AG04449 (cell line): ENCODE measurements around the gene KDR.

Experiments used
- CTCF ChIA-PET: fragments of 350-600 bp; formaldehyde crosslinking; extraction: SDS; loops from one replicate; lab custom pipeline; 2021; ENCODE audit warnings: antibody characterized with exemption; lab: Yijun Ruan, JAX
- POLR2A ChIA-PET: fragments of 400-600, 350-600 bp; formaldehyde crosslinking; extraction: SDS; loops from one replicate; lab custom pipeline; 2020; ENCODE audit warnings: antibody characterized with exemption, inconsistent platforms; lab: Yijun Ruan, JAX
- DNase-seq: peaks from one replicate; pipeline ENCODE4 v3.0.0-alpha.2; 2010; ENCODE audit warnings: low read depth, low spot score
- H3K4me3 ChIP-seq: 2 replicates; pipeline ENCODE4 v1.5.1; 2011; ENCODE audit warnings: low read depth, mild to moderate bottlenecking, control low read depth, low read length
- TF ChIP-seq, protein P1 (sequence below): IDR thresholded peaks from one replicate; pipeline ENCODE4 v1.5.1; 2011; ENCODE audit warnings: mild to moderate bottlenecking, moderate library complexity, low read length, control low read depth, inconsistent platforms; ENCODE audit not compliant: insufficient read depth; ENCODE audit errors: missing control alignments

The KDR gene

DNA sequence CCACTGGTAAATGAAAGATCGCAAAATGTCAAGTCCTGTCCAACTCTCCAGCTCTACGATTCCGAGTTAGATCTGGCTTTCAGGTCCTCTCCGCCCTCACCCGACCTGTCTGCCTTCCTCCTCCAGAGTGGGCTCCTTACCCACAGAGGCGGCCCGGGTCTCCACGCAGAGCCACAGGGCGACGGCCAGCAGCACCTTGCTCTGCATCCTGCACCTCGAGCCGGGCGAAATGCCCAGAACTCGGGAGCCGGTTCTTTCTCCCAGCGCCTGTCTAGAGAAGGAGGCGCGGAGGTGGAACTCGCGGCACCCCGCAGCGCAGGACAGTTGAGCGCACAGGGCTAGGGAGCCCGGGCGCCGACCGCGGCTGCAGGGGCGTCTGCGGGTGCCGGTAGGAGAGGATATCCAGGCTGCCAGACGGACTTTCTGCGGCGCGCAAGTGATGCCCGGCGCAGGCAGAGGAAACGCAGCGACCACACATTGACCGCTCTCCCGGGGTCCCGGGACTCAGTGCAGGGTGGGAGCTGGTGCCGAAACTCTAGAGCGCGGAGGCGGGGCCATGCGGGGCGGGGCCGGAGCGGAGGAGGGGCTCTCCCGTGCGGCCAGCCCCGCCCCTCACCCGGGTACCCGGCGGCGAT, at the start of gene KDR:
KDR (minus strand) TSS at position 509 of the 635 bp plus-strand sequence; CDS start at position 207, 302 bp downstream.
- H3K4me3 ChIP-seq, result peak within 1 kb of the TSS; percentile 49
- CTCF ChIA-PET, result interaction anchor here (1.1 to 1.6 kb wide), 2 partner anchors 12 to 188 kb away, joined by 3 read pairs; no protein-coding TSS in a partner anchor
- DNase-seq, result no peak
- TF ChIP-seq, protein P1, sequence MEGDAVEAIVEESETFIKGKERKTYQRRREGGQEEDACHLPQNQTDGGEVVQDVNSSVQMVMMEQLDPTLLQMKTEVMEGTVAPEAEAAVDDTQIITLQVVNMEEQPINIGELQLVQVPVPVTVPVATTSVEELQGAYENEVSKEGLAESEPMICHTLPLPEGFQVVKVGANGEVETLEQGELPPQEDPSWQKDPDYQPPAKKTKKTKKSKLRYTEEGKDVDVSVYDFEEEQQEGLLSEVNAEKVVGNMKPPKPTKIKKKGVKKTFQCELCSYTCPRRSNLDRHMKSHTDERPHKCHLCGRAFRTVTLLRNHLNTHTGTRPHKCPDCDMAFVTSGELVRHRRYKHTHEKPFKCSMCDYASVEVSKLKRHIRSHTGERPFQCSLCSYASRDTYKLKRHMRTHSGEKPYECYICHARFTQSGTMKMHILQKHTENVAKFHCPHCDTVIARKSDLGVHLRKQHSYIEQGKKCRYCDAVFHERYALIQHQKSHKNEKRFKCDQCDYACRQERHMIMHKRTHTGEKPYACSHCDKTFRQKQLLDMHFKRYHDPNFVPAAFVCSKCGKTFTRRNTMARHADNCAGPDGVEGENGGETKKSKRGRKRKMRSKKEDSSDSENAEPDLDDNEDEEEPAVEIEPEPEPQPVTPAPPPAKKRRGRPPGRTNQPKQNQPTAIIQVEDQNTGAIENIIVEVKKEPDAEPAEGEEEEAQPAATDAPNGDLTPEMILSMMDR, result no peak
- POLR2A ChIA-PET, result no interaction called here

DNA sequence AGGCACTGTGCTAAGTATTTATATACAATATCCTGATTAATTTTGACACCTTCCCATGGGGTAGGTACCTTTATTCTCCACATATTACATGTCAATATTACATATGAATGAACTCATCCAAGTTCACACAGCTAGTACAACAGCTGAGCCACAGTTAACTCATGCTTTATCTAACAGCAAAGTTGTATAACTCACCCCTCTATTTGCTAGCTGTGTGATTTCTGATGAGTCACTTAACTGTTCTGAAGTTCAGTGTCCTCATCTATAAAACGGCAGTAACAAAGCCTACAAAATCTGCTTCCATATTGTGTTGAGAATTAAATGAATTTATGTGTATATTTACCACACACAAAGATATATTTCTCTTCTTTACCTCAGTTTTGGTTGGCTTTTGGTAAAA, 48.2 kb upstream of the KDR start:
- POLR2A ChIA-PET, result interaction anchor here (1.0 kb wide), 1 partner anchor 11 kb away, joined by 5 read pairs; no protein-coding TSS in a partner anchor
- CTCF ChIA-PET, result interaction anchor here (0.8 to 1.0 kb wide), 2 partner anchors 11 to 139 kb away, joined by 3 read pairs; no protein-coding TSS in a partner anchor
- DNase-seq, result no peak
- H3K4me3 ChIP-seq, result no peak overlapping the region
- TF ChIP-seq, protein P1, result no peak

DNA sequence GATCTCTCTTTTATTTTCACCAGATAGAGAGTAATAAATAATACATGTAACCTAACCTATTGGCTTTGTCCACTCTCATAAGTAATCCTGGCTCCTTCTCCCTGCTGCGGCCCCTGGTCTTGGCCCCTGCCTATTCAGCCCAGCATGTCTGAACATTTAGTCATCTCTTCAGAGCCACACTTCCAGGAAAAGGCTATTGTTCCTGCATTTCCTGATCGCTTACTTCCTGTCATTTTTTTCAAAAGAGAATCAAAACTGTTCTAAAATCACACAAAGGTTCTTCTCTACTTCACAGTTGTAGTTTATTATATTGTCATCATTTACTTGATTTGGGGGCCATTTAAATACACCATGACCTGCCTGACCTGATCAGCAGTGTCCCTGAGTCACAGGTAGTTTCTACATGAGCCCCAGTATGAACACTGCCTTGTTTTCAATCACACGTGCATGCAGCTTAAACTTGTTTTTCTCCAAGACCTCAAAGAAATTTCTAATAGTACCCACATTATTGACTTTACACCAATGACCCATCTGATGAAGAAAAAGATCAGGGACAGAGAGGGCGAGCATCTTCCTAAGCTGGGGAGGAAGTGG, 47.4 kb upstream of the KDR start:
- POLR2A ChIA-PET, result no interaction called here
- no peak overlapping the region for H3K4me3 ChIP-seq
- DNase-seq, result no peak
- TF ChIP-seq, protein P1, result no peak
- CTCF ChIA-PET, result interaction anchor here (1.0 kb wide), 1 partner anchor 12 kb away, joined by 3 read pairs; no protein-coding TSS in a partner anchor

DNA sequence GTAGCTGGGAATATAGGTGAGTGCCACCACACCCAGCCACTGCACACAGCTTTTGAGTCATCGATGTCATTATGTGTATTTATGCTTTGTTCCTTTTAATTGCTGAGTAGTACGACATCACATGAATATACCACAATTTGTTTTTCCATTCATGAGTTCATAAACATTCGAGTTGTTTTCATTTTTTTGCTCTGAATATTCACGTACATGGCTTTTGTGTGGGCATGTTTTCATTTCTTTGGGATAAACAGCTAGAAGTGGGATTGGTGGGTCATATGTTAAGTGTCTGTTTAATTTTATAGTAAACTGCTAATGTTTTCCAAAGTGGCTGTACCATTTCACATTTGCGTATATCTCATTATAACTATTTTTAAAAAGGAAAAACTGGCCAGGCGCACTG, 45.1 kb upstream of the KDR start:
- DNase-seq, result no peak
- ChIA-PET POLR2A (no interaction called here), CTCF (no interaction called here)
- TF ChIP-seq, protein P1, result no peak
- H3K4me3 ChIP-seq, result no peak overlapping the region

DNA sequence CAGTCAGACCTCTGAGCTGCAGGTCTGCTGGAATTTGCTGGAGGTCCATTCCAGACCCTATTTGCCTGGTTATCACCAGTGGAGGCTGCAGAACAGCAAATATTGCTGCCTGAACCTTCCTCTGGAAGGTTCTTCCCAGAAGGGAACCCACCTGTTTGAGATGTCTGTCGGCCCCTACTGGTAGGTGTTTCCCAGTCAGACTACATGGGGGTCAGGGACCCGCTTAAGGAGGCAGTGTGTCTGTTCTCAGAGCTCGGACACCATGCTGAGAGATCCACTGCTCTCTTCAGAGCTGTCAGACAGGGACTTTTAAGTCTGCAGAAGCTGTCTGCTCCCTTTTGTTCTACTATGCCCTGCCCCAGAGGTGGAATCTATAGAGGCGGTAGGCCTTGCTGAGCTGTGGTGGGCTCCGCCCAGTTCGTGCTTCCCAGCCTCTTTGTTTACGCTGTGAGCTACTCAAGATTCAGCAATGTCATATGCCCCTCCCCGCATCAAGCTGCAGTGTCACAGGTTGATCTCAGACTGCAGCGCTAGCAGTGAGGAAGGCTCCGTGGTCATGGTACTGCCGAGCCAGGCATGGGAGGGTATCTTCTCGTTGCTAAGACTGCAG, 44.1 kb upstream of the KDR start:
- no peak for DNase-seq
- H3K4me3 ChIP-seq, result no peak overlapping the region
- TF ChIP-seq, protein P1, result no peak
- ChIA-PET POLR2A (no interaction called here), CTCF (no interaction called here)

DNA sequence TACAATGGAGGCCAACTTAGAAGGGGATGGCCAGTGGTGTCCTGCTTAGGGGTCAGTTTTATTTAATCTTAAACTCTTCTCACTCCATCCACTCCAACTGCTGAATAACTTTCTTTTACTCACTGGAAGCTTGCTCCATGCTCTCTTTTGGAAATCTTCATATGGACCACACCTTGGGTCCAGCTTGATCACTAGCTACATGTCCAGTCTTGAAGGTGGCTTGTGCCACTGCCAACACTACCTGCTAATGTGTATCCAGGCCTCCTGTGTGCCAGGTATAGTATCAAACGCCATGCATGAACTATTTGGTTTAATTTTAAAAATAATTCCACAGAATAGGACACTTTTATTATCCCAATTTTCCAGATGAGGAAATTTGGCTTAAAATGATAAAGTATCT, 37.0 kb upstream of the KDR start:
- TF ChIP-seq, protein P1, result no peak
- no peak for DNase-seq
- no peak overlapping the region for H3K4me3 ChIP-seq
- POLR2A ChIA-PET, result no interaction called here
- CTCF ChIA-PET, result no interaction called here
